Left forelimb (tissue), 1 donor: ENCODE measurements around the gene MRPL55.

ENCODE experiments used
- DNase-seq: peaks from one replicate; pipeline ENCODE4 v3.0.0-alpha.2; 2018; ENCODE audit warnings: low spot score

The MRPL55 gene

DNA sequence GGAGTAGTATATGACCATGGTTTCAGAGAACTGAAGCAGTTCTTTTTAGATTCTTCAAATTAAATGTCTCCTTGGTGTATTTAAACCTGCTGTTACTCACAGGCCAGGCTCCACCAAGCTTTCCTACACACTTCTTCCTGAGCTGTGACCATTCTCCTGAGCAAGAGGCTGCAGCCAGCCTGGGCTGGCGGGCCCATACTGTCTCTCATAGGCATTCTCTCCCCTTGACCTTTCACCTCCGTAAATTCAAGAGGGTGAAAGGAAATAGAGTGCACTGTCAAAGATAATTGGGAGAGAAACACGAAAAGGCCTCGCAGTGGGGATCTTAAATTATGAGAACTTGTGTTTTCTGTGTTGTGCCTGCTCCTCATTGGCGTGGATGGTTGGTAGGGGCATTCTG is 24.3 kb downstream of the MRPL55 start:
- DNase-seq: no peak

- no peak for DNase-seq
Observed at GRCh38 chr1:228084325-228084724, 24.8 kb downstream of the MRPL55 start.

GRCh38 chr1:228083871-228084278 is 25.2 kb downstream of the MRPL55 start:
- no peak for DNase-seq

GRCh38 chr1:228082918-228083870 is 25.9 kb downstream of the MRPL55 start:
- peak; percentile 76 for DNase-seq

DNA sequence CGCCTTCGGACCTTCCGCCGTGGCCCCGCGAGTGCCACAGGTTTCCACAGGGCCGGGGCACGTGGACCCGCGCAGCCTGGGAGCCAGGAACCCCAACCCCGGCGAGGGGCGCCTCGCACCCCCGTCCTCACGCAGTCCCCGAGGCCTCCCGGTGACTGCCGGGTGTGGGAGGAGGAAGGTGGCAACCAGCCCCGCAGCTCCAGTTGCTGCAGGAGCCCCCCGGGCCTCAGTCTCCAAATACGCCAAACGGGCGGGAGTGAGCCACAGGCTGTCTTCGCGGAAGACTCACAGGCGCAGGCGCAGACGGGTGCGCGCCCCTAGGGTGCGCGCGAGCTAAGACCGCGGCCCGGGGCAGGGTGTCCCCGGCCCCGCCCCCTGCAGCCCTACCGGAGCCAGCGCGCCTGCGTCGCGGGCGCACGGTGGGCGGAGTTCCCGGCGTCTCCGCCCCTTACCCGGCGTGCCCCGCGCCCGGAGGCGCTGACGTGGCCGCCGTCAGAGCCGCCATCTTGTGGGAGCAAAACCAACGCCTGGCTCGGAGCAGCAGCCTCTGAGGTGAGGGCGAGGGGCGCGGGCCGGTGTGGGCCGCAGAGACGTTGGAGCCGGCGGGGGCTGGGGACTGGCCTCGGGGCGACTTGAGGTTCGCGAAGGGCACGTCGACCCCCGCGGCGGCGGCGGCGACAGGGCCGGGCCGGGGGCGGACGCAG is 26.7 kb downstream of the MRPL55 start, which contains the start of gene ARF1:
ARF1 (plus strand) TSS at position 495 of the 704 bp plus-strand sequence. CDS start 14,407 bp downstream, outside the sequence.
- DNase-seq: peak; percentile 96

GRCh38 chr1:228081578-228082213 is 27.4 kb downstream of the MRPL55 start:
- no peak for DNase-seq

- DNase-seq: no peak
Observed at GRCh38 chr1:228081144-228081543, 28.0 kb downstream of the MRPL55 start.

GRCh38 chr1:228079601-228080263 is 29.4 kb downstream of the MRPL55 start:
- DNase-seq: no peak

DNA sequence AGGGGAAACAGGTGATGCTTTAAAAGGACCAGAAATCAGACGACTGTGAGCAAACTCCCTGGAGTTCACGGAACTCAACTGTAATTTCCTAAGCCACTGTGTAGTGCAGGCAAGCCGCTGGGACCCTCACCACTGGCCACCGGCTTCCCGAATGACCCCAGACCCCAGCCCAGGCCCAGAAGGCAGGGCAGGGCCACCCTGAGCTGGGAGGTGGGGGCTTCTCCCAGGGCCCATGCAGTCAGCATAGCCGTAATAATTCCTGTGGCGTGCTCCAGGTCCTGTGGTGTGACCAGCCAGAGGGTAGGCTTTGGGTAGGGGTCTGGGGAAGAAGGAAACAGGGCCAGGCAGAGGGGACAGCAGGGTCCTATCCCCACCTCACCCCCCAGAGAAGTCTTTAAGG is 30.1 kb downstream of the MRPL55 start:
- DNase-seq: no peak

DNA sequence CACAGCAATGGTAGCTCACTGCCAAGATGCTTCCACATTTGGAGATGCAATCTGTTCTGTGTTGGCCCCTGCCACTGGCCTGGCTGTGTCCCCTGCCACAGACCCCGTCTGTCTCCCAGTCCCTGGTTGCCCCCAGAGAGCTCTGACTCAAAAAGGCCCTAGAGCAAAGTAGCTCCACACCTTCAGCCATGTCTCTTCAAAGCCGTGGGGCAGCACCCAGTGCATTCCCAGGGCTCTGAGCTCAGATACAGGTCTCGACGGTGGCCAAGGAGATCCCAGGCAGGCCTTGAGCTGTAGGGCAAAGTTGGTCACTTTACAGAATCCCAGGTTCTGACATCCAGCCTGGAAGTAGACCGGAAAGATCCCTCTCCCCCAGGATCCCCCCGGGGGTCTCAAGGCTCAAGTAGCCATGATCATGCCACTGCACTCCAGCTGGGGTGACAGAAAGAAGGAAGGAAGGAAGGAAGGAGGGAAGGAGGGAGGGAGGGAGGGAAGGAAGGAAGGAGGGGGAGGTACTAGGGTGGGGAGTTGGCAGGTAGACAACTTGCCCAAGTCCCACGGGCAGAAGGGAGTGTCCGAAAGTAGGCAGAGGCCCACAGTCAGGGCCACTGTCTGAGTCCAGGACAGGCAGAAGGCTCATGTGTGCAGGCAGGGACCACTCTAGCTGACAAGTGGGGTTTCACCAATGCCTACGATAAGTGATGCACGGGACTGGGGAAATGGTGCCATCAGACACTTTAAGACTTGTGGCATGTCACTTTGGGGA is 31.4 kb downstream of the MRPL55 start:
- no peak for DNase-seq

DNA sequence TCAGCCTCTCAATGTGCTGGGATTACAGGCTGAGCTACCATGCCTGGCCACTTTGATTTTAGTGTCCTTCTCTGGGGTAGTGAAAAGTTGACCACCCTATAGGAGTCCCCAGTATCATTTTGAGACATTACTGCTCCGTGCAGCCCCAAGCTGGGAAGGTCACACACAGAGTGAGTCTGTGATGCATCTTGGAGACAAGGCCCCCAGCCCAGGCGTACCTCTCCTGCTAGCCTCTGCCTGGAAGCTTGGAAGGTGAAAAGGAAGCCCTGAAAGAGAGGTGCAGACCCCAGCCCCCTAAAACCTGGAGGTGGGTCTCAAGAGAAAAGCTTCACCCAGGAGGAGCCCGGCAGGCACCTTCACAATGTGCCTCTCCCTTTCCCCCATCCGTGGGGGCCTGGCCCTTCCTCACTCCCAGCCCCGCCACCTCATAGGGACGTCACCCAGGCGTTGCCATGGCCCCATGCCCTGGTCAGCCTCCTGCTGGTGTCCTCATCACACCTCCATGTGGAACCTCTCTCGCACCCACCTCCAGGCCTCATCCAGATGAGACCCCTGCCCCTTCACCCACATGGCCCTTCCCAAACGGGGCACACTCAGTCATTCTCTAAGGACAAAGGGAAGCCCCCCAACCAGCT is 32.2 kb downstream of the MRPL55 start:
- no peak for DNase-seq

GRCh38 chr1:228075801-228076271 is 33.3 kb downstream of the MRPL55 start:
- DNase-seq: no peak

DNA sequence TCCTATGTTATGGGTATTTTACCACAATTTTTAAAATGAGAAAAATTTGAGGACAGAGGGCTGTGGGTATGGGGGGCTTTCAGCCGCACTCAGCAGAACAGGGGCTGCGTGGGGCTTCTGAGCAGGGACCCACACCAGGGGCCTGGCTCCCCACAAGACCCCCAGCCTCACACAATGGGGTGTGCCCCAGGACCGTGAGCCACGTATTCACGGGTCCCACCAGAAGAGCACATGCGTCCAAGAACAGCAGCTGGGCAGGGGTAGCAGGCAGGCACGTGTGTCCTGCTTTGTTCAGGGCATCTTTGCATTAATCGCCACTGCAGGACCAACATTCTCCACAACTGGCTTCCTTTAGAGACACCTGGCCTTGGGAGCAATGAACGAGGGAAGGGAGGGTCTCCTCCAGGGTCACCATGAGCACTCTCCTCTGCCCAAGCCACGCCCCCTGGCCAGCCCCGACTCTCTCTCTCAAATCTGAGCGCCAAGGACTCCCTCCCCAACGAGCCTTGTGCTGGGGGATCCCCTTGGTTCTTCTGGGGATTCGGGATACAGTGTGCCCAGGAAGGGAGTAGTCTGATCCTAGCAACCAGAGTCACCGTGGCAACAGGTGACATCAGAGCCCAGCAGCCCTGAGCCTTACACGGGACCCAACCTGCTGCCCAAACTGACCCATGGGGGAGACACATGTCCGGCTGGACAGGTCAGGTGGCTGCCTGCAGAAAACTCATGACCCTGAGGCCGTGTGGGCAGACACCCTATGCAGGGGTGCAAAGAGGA is 34.0 kb downstream of the MRPL55 start:
- DNase-seq: no peak

GRCh38 chr1:228073857-228074545 is 35.1 kb downstream of the MRPL55 start:
- DNase-seq: no peak

DNA sequence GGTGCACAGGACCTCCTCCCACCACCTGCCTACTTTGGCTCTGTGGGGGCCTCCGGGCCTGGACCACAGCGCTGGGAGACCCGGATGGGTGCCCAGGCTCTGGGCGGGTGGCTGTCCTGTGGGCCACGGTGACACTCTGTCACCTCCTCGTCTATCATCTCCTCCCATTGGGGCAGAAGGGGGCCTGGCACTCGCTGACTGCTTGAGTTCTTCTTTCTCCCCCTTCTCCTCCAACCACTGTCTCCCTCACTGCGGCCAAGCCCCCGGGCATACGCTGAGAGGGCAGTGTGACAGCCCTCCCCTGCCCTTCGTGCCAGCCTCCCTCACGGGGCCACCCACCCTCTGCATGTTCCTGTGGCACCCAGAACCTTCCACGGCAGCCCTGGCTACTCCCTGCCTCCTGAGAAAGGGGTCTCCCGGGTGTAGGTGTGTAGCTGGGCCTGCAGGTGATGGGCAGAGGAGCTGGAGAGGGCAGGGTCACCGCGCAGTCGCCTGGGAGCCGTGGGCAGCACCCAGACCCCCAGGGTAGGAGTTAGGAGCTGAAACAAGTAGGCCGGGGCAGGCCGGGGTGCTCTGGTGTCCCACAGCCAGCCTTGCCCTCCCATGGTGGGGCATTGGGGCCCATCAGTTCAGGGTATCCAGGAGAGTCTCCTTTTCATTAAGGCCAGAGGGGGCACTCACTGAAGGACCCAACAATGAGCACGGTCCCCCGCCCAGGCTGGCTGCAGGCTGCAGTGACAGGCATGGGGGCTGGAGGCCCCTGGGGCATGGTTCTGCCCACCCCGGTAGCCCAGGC is 35.8 kb downstream of the MRPL55 start:
- DNase-seq: no peak

- no peak for DNase-seq
Observed at GRCh38 chr1:228072658-228073043, 36.4 kb downstream of the MRPL55 start.

GRCh38 chr1:228071839-228072657 is 37.1 kb downstream of the MRPL55 start:
- no peak for DNase-seq
